Activated T-cell treated with anti-CD3 and anti-CD28 coated beads, Interleukin-2, amount 50 U/mL, for 24 hours (primary cell): ENCODE results near the gene ACOT13.
"Not testable (repeated sequence)": the region's sequence is repeated elsewhere in the genome, so short reads cannot be mapped to it uniquely, and the experiment has no call there.

Experiments used
- DNase-seq: peaks from one replicate; pipeline ENCODE4 v3.0.0-alpha.2; 2020
- H3K27ac Mint-ChIP-seq: 2 replicates; pipeline ENCODE4 v1.8.0; 2020; ENCODE audit warnings: mild to moderate bottlenecking, mixed read lengths
- H3K27me3 Mint-ChIP-seq: 2 replicates; pipeline ENCODE4 v1.8.0; 2020; ENCODE audit warnings: mixed read lengths
- H3K36me3 Mint-ChIP-seq: 2 replicates; pipeline ENCODE4 v1.8.0; 2020; ENCODE audit warnings: low read depth, mixed read lengths
- H3K4me1 Mint-ChIP-seq: 2 replicates; pipeline ENCODE4 v1.8.0; 2020; ENCODE audit warnings: low read depth, mixed read lengths
- H3K4me3 Mint-ChIP-seq: 2 replicates; pipeline ENCODE4 v1.8.0; 2020; ENCODE audit warnings: mild to moderate bottlenecking, moderate library complexity, mixed read lengths
- H3K9me3 Mint-ChIP-seq: 2 replicates; pipeline ENCODE4 v1.8.0; 2020; ENCODE audit warnings: mixed read lengths

Gene ACOT13

DNA sequence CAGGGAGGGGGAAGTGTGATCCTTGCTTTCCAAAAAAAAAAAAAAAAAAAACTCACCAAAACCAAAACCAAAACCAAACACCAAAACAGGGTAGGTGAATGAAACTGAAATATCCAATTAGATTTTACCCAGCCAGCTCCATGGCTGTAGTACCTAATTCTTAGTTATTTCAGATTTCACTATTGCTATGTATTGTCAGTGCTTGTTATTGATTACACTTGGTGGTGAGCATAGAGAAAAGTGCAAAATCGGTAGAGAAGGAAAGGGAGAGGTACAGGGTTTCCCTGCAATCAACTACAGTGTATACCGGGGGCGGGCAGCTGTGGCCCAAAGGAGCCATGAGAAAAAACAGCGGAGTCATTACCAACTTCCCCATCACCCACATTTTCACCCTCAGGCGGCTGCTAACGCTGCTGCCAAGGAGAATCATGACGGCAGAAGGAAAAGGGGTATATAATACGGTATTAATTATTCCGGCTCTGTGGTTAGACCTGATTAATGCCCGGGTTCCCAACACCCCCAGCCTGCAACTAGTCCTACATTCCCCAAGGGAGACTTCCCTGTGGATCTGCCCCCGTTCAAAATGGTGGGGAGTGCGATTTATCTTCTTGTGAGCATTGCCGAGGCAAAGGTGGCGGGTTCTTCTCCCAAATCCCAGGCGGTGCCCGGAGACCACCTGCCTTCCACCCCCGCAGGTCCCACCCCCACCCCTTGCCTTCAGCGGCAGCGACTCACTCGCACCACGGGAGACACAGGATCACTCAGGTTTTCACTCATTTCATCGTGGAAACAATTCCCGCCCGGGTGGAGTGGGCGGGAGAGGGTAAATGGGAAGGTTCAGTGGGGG is 52.5 kb downstream of the ACOT13 start, which contains the start of gene C6orf62:
TSS of gene C6orf62 (minus strand) at position 30 of the 847 bp plus-strand sequence. CDS start 486 bp downstream, outside the sequence.
- H3K27ac Mint-ChIP-seq: peak within 1 kb of the TSS; percentile 98
- peak within 1 kb of the TSS; percentile 98 for H3K4me3 Mint-ChIP-seq
- peaks cover 70% of the 10 kb centered on the region for H3K36me3 Mint-ChIP-seq
- no peaks in the 10 kb centered on the region for H3K9me3 Mint-ChIP-seq
- peaks cover 49% of the 10 kb centered on the region for H3K4me1 Mint-ChIP-seq
- H3K27me3 Mint-ChIP-seq: no peaks in the 10 kb centered on the region
- peak; percentile 71 for DNase-seq

DNA sequence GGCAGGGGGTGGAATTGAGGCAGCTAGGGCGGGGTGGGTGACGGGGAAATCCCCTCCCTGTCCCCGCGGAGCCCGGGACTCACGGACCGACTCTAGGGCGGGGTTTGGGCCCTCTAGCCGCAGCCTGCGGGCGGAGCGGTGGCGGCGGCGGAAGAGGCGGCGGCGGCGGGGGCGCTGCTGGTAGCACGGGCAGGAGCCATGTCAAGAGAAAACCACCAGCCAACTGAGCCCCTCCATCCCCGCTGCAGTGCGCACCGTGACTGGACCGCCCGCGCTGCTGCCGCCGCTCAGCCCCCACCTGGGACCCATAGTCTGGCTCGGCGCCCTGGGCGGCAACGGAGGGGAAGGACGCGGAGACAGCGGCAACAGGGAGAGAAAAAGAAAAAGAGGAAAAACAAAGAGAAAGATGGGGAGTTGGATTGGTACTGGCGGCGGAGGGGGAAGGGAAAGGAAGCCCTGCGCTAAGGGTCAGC is 53.3 kb downstream of the ACOT13 start:
- Mint-ChIP-seq H3K4me1 (peaks cover 41% of the 10 kb centered on the region), H3K27ac (peak overlapping the region; percentile 98), H3K9me3 (no peaks in the 10 kb centered on the region), H3K36me3 (peaks cover 61% of the 10 kb centered on the region), H3K4me3 (peak overlapping the region; percentile 98), H3K27me3 (no peaks in the 10 kb centered on the region)
- peak; percentile 88 for DNase-seq

DNA sequence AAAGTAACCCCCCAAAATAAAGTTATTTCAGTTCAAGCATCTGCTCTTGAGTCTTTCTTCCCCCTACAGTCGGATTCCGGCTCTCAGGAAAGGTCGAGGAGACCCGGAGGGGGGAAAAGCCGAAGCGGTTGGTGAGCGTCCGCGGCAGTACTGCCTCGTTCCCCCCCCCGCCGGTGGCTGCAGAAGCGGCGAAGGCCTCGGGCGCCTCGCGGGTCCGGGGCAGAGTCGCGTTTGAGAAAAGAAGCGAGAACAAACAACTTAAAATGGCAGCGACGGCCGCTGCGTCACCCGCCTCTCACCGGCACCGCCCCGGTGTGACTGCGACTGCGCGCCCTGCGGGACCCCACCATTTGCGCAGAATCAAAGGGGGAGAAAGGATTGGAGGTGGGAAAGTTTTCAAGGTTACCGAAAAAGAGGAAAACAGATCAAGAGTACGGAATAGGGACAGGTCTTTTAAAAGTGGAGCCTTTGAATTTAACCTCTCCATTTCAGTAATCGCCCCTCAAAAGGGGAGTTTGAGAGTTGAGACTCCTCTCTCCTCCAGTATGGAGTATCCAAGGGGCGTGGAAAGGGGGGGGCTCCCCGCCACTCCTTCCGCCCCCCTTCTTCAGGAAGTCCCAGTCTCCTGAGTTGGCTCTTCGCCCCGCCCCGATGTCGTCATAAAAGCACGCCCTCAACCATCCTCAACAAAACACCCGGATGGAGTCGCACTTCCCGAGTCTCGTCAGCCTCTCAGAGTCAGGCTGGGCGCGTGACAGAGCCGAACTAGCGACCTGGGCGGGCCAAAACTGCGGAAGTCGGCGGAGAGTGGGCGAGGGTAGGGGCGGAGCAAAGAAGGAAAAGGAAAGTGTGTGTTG is 54.0 kb downstream of the ACOT13 start:
- Mint-ChIP-seq H3K4me3 (peak overlapping the region; percentile 98), H3K36me3 (peaks cover 55% of the 10 kb centered on the region), H3K27ac (peak overlapping the region; percentile 98), H3K4me1 (peaks cover 34% of the 10 kb centered on the region), H3K9me3 (no peaks in the 10 kb centered on the region), H3K27me3 (no peaks in the 10 kb centered on the region)
- DNase-seq: peak; percentile 99

DNA sequence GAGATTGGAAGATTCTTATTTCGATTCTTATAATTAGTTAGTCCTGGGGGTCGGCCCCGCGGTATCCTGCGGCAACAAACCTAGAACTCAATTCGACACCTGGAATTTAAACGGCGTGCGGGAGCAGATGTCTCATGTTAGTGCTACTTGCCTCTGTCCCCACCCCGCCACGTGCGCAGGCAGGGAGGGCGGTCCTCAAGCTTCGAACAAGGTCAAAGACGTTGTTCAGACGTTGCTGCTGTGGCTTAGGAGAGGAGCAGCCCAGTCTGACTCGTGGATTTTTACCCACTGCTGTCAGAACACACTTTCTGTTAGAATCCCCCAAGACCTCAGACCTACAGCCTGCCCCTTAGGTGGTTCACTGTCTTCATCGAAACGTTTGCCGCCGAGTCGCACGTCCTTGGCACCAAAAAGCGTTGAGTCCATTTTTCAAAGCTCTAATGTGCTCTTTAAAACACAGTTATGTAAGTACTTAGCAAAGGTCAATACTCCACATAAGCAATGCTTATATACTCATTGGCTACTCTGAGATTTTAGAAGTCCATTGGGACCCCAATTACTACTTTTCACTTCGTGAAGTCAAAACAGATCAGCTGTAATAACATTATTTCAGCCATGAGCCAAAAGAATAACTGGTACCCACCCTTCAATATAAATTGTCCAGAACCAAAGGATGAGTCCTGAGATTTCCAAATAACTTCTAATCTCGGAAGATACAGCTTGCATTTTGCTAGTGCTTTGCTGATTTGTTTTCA is 54.8 kb downstream of the ACOT13 start:
- Mint-ChIP-seq H3K9me3 (no peaks in the 10 kb centered on the region), H3K4me3 (peak overlapping the region; percentile 98), H3K4me1 (peaks cover 26% of the 10 kb centered on the region), H3K27me3 (no peaks in the 10 kb centered on the region), H3K27ac (peak overlapping the region; percentile 98), H3K36me3 (peaks cover 47% of the 10 kb centered on the region)
- DNase-seq: no peak

DNA sequence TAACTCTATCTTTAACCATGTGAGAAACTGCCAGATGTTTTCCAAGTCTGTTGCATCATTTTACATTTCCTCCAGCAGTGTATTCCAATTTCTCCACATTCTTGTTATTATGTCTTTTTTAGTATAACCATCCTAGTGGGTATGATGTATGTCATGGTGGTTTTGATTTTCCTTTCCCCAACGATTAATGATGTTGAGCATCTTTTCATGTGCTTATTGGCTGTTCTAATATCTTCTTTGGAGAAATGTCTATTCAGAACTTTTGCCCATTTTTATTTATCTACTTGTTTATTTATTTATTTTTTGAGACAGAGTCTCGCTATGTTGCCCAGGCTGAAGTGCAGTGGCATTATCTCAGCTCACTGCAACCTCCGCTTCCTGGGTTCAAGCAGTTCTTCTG is 56.4 kb downstream of the ACOT13 start:
- H3K4me3 Mint-ChIP-seq: no peak overlapping the region
- H3K9me3 Mint-ChIP-seq: no peaks in the 10 kb centered on the region
- H3K27me3 Mint-ChIP-seq: peaks cover 7% of the 10 kb centered on the region
- DNase-seq: no peak
- peaks cover 30% of the 10 kb centered on the region for H3K36me3 Mint-ChIP-seq
- peaks cover 13% of the 10 kb centered on the region for H3K4me1 Mint-ChIP-seq
- peak overlapping the region; percentile 23 for H3K27ac Mint-ChIP-seq

DNA sequence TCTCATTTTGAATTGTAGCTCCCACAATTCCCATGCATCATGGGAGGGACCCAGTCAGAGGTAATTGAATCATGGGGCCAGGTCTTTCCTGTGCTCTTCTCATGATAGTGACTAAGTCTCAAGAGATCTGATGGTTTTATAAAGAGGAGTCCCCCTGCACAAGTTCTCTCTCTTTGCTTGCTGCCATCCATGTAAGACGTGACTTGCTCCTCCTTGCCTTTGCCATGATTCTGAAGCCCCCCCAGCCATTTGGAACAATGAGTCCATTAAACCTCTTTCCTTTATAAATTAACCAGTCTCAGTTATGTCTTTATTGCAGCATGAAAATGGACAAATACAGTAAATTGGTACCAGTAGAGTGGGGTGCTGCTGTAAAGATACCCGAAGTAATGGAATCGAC is 63.8 kb downstream of the ACOT13 start:
- Mint-ChIP-seq H3K27me3 (peaks cover 12% of the 10 kb centered on the region), H3K9me3 (peaks cover 10% of the 10 kb centered on the region)
- H3K36me3 Mint-ChIP-seq, DNase-seq, H3K4me3 Mint-ChIP-seq, H3K4me1 Mint-ChIP-seq, H3K27ac Mint-ChIP-seq: not testable (repeated sequence)

DNA sequence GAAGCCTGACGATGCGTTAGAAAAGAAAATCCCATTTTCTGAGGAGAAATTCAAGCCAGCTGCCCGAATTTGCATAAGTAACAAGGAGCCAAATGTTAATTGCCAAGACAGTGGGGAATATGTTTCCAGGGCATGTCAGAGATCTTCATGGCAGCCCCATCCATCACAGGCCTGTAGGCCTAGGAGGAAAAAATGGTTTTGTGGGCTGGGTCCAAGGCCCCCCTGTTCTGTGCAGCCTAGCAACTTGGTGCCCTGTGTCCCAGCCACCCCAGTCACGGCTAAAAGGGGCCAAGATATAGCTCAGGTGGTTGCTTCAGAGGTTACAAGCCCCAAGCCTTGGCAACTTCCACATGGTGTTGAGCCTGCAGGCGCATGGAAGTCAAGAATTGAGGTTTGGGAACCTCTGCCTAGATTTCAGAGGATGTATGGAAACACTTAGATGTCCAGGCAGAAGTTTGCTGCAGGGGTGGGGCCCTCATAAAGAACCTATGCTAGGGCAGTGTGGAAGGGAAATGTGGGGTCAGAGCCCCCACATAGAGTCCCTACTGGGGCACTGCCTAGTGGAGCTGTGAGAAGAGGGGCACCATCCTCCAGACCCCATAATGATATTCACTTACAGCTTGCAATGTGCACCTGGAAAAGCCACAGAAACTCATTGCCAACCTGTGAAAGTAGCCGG is 64.7 kb downstream of the ACOT13 start:
- not testable (repeated sequence) for H3K4me3 Mint-ChIP-seq, H3K36me3 Mint-ChIP-seq, H3K27ac Mint-ChIP-seq, H3K4me1 Mint-ChIP-seq, DNase-seq
- H3K27me3 Mint-ChIP-seq: peaks cover 12% of the 10 kb centered on the region
- H3K9me3 Mint-ChIP-seq: peaks cover 10% of the 10 kb centered on the region

DNA sequence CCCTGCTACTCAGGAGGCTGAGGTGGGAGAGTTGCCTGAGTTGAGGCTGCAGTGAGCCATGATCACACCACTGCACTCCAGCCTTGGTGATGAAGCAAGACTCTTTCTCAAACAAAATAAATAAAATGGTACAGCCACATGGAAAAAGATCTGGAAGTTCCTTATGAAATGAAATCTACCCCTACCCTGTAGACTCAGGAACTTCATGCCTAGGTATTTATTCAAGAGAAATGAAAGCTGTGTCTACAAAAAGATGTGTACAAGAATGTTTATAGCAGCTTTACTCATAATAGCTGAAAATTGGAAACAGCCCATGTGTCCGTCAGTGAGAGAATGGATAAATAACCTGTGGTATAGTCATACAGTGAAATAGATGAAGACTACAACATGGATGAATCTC is 67.3 kb downstream of the ACOT13 start:
- Mint-ChIP-seq H3K27ac (no peak overlapping the region), H3K36me3 (no peaks in the 10 kb centered on the region), H3K9me3 (peaks cover 10% of the 10 kb centered on the region), H3K4me3 (no peak overlapping the region), H3K27me3 (no peaks in the 10 kb centered on the region), H3K4me1 (peaks cover 4% of the 10 kb centered on the region)
- no peak for DNase-seq

DNA sequence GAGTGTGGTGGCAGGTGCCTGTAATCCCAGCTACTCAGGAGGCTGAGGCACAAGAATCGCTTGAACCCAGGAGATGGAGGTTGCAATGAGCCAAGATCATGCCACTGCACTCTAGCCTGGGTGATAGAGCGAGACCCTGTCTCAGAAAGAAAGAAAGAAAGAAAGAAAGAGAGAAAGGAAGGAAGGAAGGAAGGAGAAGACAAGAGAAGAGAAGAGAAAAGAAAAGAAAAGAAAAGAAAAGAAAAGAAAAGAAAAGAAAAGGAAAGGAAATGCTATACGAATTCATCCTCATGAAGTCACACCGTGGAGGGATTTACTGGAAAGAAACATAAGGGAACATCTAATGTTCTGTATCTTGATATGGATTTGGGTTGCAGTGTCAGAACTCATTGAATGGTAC is 67.8 kb downstream of the ACOT13 start:
- DNase-seq, H3K36me3 Mint-ChIP-seq, H3K4me3 Mint-ChIP-seq, H3K27me3 Mint-ChIP-seq, H3K4me1 Mint-ChIP-seq, H3K27ac Mint-ChIP-seq: not testable (repeated sequence)
- H3K9me3 Mint-ChIP-seq: peaks cover 10% of the 10 kb centered on the region

DNA sequence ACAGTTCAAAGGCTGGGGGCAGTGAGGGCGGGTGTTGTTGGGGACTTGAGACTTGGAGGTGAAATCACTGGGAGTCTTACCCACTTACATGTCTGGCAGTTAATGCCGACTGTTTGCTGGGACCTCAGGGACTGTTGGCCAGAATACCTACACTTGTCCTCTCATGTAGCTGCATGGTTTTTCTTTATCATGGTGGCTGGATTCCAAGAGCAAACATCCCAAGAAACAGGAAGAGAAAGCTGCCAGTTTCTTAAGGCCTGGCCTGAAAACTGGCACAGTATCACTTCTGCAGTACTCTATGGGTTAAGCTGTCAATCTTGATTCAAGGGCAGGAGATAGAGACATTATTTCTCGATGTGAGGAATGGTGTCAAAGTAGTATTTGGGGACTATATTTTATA is 71.9 kb downstream of the ACOT13 start:
- Mint-ChIP-seq H3K36me3 (no peaks in the 10 kb centered on the region), H3K27me3 (no peaks in the 10 kb centered on the region), H3K27ac (no peak overlapping the region), H3K4me3 (no peak overlapping the region), H3K9me3 (no peaks in the 10 kb centered on the region), H3K4me1 (peaks cover 24% of the 10 kb centered on the region)
- no peak for DNase-seq

DNA sequence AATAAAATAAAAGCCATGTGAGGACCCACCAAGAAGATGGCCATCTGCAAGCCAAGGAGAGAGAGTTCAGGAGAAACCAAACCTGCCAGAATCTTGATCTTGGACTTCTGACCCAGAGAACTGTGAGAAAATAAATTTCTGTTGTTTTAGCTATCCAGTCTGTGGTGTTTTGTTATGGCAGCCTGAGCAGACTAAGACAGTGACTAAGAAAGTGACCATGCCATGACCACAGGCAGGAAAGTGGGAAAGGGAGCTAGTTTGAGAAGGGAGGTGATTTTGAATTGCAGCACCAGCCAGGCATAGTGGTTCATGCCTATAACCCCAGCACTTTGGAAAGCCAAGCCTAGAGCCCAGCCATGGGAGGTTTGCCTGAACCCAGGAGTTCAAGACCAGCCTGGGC is 74.0 kb downstream of the ACOT13 start:
- Mint-ChIP-seq H3K4me1 (peaks cover 32% of the 10 kb centered on the region), H3K9me3 (no peaks in the 10 kb centered on the region), H3K36me3 (no peaks in the 10 kb centered on the region), H3K27ac (no peak overlapping the region), H3K4me3 (no peak overlapping the region), H3K27me3 (no peaks in the 10 kb centered on the region)
- no peak for DNase-seq

DNA sequence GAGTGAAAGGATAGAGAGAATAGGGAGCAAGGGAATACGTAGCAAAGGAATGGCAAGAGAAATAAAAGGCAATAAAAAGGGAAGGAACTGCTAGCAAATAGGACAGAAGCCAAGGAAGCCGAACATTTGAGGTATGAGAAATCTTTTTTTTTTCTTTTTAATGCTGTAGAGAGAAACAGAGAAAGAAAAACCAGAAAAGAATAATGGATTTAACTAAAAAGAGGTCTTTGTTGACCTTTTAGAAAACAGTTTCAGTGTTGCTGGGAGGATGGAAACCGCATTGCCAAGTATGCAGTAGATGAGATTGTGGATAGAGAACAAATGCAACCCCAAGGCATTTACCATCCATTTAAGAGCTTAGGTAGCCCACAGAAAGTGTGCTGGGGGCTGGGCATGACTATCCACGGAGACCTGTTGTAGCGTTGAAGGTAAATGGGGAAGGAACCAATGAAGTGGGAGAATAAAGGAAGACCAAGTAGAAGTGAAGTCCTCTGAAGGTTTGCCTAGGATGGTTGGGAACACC is 75.4 kb downstream of the ACOT13 start:
- H3K36me3 Mint-ChIP-seq: no peaks in the 10 kb centered on the region
- no peak for DNase-seq
- no peaks in the 10 kb centered on the region for H3K27me3 Mint-ChIP-seq
- no peak overlapping the region for H3K4me3 Mint-ChIP-seq
- H3K27ac Mint-ChIP-seq: peak overlapping the region; percentile 96
- peaks cover 32% of the 10 kb centered on the region for H3K4me1 Mint-ChIP-seq
- no peaks in the 10 kb centered on the region for H3K9me3 Mint-ChIP-seq

DNA sequence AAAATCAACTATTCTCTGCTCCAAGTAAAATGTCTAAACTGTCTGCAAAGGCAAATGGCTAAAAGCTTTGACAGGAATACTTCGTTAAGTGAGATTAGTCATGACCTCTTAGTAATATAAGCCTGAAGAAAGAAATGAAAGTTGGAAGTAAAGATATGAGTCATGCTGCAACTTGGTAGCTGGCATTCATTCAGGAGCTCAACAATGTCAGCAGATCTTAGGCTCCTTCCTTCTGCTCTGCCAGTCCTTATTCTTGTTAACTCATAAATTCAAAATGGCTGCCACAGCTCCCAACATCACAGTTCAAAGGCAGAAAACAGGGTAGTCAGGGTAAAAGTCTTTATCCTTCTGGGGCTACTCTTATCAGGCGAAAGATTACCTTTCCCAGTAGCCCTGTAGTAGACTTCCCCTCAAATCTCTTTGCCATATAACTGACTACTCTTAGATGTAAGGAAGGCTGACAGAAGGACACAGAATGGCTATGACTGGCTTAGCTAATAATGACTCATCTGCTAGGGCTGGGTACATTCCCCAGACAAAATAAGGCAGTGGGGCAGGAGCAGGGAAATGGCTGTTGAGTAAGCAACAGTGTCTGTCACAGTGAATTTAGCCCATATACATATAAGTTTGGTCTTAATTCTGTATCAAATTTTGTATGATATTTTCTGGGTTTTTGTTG is 76.5 kb downstream of the ACOT13 start:
- DNase-seq: no peak
- Mint-ChIP-seq H3K4me1 (peaks cover 32% of the 10 kb centered on the region), H3K27me3 (no peaks in the 10 kb centered on the region), H3K27ac (peak overlapping the region; percentile 96), H3K4me3 (peak overlapping the region; percentile 55), H3K36me3 (no peaks in the 10 kb centered on the region), H3K9me3 (no peaks in the 10 kb centered on the region)
